Adipose tissue (tissue), 3 donors: ENCODE measurements around the gene GABPA. TPM values are rescaled to one million over a fixed set of nuclear protein-coding genes. Genes with fewer than 3 reads are reported as not detected.

Experiments
- H3K27ac ChIP-seq: one replicate; pipeline ENCODE4 v1.5.1; 2013; ENCODE audit warnings: low read depth, low read length
- WGBS, 3 donors: extraction: QIAGEN DNeasy Blood & Tissue Kit; methylation state at CpG; one replicate each; pipeline ENCODE4 v1.1.7; 2013; 5-methylcytosine and 5-hydroxymethylcytosine counted together
- polyA plus RNA-seq, 3 donors: library from polyadenylated mRNA; stranded (reverse); fragments of 200-250 nt; gene quantifications; one replicate each; pipeline ENCODE4 v1.2.3, GENCODE V29; 2013
- donor health status: healthy with polysubstance abuse.
- donor health status: Bipolar disorder and iron deficiency.
- donor health status: healthy.

The GABPA gene
- polyA plus RNA-seq, 3 donors, result 5.0 to 17.2 (median 8.3) TPM

DNA sequence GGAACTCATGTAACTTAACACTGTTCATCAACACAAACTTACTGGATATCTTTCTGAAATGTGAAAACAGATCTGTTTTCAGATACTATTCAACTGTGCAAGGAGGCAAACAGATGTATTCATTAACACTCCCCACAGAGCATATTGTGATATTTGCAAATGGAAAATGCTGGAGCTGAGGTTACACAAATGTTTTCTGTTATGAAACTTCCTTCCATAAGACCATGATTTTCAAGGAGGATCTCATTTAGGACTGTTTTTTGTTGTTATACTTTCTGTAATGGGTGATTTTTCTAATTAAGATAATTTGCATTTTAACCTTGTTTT is 56.1 kb downstream of the GABPA start:
- H3K27ac ChIP-seq, result no peak overlapping the region

DNA sequence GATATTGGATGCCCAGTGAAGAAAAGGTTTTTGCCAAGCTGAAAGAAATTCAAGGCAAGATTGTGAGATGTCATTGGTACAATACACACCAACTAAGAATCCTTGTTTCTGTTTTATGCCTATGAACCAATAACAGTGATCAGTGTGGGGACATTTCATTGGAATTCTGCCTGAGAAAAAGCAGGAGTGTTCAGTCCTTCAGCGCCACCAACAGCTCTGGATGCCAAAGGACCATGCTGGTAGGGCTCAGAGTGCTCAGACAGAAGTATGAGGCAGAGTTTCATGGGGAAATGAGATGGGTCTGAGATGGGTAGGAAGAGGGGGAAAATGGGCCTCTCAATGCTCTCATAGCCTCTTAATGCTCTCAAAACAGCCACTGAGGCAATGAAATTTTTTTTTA is 56.5 kb downstream of the GABPA start:
- WGBS, 3 donors, result 89 to 94% (median 93%) methylated on average over 1 of the region's 1 CpG
- H3K27ac ChIP-seq, result no peak overlapping the region

DNA sequence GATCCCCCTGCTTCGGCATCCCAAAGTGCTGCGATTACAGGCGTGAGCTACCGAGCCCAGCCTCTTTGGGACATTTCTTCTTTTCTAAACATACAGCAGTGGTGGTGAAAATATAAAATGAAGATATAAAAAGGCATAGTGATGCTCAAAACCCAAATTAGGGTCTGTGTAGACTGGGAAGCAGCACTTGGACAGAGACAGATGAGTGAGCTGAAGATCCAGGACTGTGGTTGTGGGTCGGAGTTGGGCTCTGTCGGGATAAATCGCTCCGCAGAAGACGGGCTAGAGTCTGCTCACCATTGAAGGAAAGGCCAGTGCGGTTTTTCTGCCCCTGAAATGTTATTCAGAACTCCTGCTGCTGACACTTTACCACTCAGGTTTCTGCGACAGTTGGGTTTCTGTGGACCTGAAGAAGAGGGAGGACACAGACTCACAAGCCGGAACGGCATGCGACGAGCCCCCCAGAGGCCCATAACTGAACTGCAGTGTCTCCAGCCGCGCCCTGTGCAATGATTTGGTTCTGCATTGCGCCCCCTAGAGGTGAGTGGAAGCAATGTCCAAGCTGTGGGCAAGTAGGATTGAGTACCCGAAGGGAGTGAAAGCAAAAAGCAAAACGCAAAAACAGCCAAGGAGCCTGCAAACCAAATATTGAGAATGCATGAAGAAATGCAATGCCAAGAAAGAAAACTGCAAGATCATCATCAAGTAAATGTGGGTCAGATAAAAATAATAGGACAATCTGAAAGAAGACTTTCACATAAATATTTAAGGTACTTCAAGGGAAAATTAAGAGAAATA is 66.6 kb downstream of the GABPA start:
- WGBS, 3 donors, result 32 to 40% (median 37%) methylated on average over 20 of the region's 20 CpGs
- no peak overlapping the region for H3K27ac ChIP-seq

DNA sequence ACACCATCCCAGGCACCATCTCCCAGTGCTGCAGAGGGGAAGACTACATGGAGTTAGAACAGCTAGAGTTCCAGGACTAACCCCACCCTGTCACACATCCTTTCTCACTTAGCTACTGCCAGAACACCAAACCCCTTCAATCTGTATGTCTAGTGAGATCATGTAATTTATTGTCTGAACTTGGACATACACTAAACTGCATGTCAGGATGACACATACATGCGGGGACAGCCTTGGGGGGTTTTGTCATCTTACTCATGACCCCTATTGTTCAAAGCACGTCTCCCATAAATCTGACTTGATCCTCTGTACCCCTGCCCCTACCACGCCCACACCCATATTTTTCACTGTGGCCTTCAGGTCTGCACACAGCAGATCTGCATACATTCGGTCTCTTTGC is 71.3 kb downstream of the GABPA start:
- 70 to 79% (median 77%) methylated on average over 4 of the region's 4 CpGs for WGBS, 3 donors

DNA sequence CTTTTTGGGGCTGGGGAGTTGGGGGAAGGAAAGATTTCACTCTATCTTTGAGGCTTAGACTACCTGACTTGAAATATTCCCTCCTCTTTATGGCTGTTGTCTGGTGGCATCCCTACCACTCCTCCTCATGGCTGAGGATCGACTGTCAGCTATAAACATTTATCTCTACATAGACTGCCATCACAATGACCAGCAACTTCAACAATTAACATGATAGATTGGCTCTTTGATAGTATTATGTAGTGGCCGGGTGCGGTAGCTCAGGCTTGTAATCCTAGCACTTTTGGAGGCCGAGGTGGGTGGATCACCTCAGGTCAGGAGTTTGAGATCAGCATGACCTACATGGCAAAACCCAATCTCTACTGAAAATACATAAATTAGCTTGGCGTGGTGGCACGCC is 72.4 kb downstream of the GABPA start:
- WGBS, 3 donors, result 75 to 87% (median 75%) methylated on average over 6 of the region's 6 CpGs
- no peak overlapping the region for H3K27ac ChIP-seq

More for the DNA sequence above, 71.3 kb downstream of the GABPA start:
- H3K27ac ChIP-seq, result no peak overlapping the region

DNA sequence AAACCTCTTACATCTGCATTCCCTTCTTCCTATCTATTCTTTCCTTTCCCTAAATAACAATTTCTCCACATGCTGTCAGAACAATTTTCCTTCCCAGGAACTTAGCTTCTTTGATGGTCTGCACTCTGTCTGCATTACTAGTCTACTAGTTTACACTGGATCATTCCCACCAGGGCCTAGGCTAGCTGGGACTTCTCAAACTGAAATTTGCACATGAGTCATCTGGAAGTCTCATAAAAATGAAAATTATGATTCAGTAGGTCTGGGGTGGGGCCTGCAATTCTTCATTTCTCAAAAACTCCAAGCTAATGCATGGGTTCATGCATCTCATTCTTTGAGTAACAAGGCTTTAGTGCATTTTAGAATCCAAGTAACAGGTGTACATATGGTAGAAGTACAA is 74.2 kb downstream of the GABPA start:
- H3K27ac ChIP-seq, result no peak overlapping the region

DNA sequence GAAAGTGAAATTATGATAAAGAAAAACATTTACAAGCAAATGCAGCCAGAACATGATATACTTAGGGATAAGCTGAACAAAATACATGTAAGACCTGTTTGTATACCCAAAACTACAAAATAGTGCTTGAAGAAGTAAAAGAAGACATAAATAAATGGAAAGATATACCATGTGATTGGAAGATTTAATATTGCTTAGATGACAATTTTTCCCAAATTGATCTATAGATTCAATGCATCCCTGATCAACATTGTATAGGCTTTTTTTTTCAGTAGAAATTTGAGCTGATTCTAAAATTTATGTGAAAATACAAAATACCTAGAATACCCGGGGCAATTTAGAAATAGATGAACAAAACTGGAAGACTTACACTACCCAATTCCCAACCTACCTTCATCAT is 76.4 kb downstream of the GABPA start:
- WGBS, 3 donors, result 86 to 94% (median 94%) methylated on average over 1 of the region's 1 CpG
- no peak overlapping the region for H3K27ac ChIP-seq

DNA sequence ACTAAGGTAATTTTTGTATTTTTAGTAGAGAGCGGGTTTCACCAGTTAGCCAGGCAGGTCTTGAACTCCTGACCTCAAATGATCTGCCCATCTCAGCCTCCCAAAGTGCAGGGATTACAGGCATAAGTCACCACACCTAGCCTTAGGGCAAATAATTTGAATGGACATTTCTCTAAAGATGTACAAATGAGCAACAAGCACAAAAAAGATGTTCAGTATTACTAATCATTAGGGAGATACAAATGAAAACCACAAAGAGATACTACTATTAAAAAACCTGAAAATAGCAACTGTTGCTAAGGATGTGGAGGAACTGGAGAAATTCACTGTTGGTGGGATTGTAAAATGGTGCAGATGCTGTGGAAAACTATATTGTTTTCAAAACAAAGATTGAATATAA is 79.1 kb downstream of the GABPA start:
- WGBS, 3 donors, result 86 to 100% (median 93%) methylated on average over 1 of the region's 1 CpG

DNA sequence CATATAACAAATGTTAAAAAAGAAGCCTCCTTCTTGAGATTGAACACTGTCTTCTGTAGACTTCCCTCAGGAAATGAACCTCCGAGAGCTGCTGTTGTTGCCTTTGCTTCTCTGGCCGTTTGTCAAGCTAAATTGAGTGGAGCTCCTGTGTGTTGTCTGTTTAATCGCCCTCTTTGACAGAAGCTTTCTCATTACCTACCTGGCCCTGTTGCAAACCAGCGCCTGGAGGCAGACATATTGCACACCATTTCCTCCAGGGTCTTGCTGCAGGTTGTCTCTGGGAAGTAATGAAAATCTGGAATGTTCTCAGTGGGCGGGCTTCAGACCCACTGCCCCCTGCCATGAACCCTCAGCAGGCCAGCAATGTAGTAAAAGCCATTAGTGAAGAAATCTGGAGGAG is 83.3 kb downstream of the GABPA start:
- H3K27ac ChIP-seq, result no peak overlapping the region
- WGBS, 3 donors, result 52 to 62% (median 53%) methylated on average over 5 of the region's 5 CpGs

More for the DNA sequence above, 79.1 kb downstream of the GABPA start:
- no peak overlapping the region for H3K27ac ChIP-seq

DNA sequence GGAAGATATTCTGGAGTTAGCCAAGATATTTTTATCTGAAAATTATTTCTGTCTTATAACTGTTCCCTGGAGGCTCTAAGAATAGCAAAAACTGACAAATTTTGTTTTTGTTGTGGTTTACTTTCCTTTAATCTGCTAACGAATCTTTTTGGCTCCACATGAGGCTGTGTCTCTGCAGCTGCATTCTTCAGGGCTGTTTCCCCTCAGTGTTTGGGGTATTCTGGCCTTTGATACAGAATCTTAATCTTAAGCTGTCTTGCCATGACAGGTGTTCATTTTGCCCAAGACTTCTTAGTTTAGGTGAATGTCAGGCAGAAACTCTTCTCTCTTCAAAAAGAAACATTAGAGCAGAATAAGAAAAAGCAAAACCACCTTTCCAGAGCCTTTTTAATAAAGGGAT is 83.8 kb downstream of the GABPA start:
- no peak overlapping the region for H3K27ac ChIP-seq
- 29 to 47% (median 33%) methylated on average over 1 of the region's 1 CpG for WGBS, 3 donors

Other genes starting within 250 kb of the GABPA start
- gene MRPL39, start 127.5 kb upstream of the GABPA start, polyA plus RNA-seq, result 10 to 100 TPM; 23.1 to 26.5 (median 24.1) TPM
- 10 to 100 TPM in 2 of 3 donors, 1 to 10 TPM in 1; 2.1 to 12.8 (median 11.6) TPM for gene JAM2, start 95.7 kb upstream of the GABPA start, polyA plus RNA-seq
- 100 to 1,000 TPM; 150 to 435 (median 420) TPM for gene ATP5PF, start 68 bp upstream of the GABPA start, polyA plus RNA-seq